ENCODE results near the gene ZNF592. TPM values are rescaled to one million over a fixed set of nuclear protein-coding genes. Genes with fewer than 3 reads are reported as not detected.
A peak's percentile ranks its signal among the peaks of the same experiment; 100 is the strongest.

Gene ZNF592
- total and polyA plus RNA-seq, 2 of the 13 experiments (the other 11 are each of a cell fraction or from before 2014, with no cell fraction given), result 8.2 to 9.8 TPM

DNA sequence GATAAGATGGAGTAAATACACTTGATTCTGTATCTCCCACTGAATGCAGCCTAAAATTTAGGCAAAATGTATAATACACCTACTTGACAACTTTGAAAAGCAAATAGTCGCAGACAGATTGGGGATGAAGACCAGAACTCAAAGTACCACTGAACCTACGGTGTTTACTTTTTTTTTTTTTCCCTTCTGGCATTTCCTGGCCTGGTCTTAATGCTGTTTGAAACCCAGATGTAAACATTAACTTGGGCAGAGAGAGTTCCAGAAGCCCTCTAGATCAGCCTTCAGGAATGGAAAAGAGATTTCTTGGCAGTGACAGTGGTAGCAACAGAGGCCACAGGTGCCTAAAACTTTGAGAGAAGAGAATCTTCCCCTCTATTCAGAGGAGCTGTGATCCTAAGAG is 96.6 kb downstream of the ZNF592 start (continued):
- TF ChIP-seq ZBTB20 (CRISPR knock-in tag; IDR thresholded peaks at IDR 0.05; ENCODE audit: borderline replicate concordance, low read depth) (peak; percentile 31; the same call in 1 of the 2 replicates), ZNF7 (CRISPR knock-in tag; IDR thresholded peaks at IDR 0.05) (no peak), KAT8 (CRISPR knock-in tag; IDR thresholded peaks at IDR 0.05) (0 out of 2 replicates have a peak, but pooled peaks have one; percentile 27), ZMYM4 (CRISPR knock-in tag; IDR thresholded peaks at IDR 0.05) (no peak), ZKSCAN1 (IDR thresholded peaks at IDR 0.05; ENCODE audit: low read length) (no peak), ZFY (CRISPR knock-in tag; IDR thresholded peaks at IDR 0.05) (no peak), ZNF713 (CRISPR knock-in tag; IDR thresholded peaks at IDR 0.05) (no peak), ZNF333 (CRISPR knock-in tag; IDR thresholded peaks at IDR 0.05; ENCODE audit: borderline replicate concordance) (no peak), IKZF1 (IDR thresholded peaks at IDR 0.05) (no peak)
- TF ChIP-seq, protein P1, sequence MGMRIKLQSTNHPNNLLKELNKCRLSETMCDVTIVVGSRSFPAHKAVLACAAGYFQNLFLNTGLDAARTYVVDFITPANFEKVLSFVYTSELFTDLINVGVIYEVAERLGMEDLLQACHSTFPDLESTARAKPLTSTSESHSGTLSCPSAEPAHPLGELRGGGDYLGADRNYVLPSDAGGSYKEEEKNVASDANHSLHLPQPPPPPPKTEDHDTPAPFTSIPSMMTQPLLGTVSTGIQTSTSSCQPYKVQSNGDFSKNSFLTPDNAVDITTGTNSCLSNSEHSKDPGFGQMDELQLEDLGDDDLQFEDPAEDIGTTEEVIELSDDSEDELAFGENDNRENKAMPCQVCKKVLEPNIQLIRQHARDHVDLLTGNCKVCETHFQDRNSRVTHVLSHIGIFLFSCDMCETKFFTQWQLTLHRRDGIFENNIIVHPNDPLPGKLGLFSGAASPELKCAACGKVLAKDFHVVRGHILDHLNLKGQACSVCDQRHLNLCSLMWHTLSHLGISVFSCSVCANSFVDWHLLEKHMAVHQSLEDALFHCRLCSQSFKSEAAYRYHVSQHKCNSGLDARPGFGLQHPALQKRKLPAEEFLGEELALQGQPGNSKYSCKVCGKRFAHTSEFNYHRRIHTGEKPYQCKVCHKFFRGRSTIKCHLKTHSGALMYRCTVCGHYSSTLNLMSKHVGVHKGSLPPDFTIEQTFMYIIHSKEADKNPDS (CRISPR knock-in tag; IDR thresholded peaks at IDR 0.05), result no peak
- TF ChIP-seq, protein P2, sequence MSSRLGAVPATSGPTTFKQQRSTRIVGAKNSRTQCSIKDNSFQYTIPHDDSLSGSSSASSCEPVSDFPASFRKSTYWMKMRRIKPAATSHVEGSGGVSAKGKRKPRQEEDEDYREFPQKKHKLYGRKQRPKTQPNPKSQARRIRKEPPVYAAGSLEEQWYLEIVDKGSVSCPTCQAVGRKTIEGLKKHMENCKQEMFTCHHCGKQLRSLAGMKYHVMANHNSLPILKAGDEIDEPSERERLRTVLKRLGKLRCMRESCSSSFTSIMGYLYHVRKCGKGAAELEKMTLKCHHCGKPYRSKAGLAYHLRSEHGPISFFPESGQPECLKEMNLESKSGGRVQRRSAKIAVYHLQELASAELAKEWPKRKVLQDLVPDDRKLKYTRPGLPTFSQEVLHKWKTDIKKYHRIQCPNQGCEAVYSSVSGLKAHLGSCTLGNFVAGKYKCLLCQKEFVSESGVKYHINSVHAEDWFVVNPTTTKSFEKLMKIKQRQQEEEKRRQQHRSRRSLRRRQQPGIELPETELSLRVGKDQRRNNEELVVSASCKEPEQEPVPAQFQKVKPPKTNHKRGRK (CRISPR knock-in tag; IDR thresholded peaks at IDR 0.05), result no peak
- TF ChIP-seq, protein P3, sequence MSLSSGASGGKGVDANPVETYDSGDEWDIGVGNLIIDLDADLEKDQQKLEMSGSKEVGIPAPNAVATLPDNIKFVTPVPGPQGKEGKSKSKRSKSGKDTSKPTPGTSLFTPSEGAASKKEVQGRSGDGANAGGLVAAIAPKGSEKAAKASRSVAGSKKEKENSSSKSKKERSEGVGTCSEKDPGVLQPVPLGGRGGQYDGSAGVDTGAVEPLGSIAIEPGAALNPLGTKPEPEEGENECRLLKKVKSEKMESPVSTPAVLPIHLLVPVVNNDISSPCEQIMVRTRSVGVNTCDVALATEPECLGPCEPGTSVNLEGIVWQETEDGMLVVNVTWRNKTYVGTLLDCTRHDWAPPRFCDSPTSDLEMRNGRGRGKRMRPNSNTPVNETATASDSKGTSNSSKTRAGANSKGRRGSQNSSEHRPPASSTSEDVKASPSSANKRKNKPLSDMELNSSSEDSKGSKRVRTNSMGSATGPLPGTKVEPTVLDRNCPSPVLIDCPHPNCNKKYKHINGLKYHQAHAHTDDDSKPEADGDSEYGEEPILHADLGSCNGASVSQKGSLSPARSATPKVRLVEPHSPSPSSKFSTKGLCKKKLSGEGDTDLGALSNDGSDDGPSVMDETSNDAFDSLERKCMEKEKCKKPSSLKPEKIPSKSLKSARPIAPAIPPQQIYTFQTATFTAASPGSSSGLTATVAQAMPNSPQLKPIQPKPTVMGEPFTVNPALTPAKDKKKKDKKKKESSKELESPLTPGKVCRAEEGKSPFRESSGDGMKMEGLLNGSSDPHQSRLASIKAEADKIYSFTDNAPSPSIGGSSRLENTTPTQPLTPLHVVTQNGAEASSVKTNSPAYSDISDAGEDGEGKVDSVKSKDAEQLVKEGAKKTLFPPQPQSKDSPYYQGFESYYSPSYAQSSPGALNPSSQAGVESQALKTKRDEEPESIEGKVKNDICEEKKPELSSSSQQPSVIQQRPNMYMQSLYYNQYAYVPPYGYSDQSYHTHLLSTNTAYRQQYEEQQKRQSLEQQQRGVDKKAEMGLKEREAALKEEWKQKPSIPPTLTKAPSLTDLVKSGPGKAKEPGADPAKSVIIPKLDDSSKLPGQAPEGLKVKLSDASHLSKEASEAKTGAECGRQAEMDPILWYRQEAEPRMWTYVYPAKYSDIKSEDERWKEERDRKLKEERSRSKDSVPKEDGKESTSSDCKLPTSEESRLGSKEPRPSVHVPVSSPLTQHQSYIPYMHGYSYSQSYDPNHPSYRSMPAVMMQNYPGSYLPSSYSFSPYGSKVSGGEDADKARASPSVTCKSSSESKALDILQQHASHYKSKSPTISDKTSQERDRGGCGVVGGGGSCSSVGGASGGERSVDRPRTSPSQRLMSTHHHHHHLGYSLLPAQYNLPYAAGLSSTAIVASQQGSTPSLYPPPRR (CRISPR knock-in tag; IDR thresholded peaks at IDR 0.05; ENCODE audit: borderline replicate concordance), result no peak
- TF ChIP-seq, protein P4, sequence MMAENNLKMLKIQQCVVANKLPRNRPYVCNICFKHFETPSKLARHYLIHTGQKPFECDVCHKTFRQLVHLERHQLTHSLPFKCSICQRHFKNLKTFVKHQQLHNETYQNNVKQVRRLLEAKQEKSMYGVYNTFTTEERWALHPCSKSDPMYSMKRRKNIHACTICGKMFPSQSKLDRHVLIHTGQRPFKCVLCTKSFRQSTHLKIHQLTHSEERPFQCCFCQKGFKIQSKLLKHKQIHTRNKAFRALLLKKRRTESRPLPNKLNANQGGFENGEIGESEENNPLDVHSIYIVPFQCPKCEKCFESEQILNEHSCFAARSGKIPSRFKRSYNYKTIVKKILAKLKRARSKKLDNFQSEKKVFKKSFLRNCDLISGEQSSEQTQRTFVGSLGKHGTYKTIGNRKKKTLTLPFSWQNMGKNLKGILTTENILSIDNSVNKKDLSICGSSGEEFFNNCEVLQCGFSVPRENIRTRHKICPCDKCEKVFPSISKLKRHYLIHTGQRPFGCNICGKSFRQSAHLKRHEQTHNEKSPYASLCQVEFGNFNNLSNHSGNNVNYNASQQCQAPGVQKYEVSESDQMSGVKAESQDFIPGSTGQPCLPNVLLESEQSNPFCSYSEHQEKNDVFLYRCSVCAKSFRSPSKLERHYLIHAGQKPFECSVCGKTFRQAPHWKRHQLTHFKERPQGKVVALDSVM (CRISPR knock-in tag; IDR thresholded peaks at IDR 0.05), result no peak
